ENCODE results near the gene NUDT14.

The NUDT14 gene

DNA sequence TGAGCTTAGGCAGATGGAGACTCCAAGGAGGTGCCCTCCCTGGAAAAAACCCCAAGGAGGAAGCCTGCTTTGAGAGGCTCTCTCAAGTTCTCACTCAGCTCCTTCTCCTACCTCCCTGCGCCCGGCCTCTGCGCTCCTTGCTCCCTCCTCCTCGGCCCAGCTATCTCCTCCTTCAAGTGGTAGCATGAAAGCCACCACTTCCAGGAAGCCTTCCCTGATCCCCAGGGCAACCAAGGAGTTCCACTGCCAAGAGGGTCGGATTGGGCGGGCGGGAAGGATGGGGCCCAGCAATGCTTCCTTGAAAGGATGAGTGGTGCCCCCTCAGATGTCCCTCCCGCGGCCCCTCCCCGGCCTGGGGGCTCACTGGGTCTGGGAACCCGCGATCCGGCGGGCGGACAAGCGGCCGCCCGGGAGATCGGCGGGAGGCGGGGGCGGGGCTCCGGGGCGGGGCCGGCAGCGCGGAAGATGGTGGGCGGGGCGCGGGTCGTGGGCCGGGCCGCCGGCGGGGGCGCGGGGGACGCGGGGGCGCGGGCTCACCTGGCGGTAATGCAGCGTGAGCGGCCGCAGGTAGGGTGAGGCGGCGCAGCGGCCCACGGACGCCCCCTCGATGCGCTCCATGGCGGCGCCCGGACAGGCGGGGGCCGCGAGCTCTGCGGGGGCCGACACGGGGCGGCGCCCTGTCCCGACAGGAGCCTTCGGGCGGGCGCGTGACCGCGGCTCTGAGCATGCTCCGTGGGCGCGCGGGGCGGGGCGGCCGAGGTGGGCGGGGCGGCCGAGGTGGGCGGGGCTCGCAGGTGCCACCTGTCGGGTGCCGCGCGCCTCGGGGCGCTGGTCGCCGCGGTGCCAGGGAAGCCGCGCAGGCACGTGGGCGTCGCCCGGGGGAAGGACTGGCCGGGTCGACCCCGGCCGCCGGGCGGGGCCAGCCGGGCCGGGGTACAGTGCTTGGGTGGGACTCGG is at the start of gene NUDT14:
Gene NUDT14 (minus strand): TSS at position 721 of the 957 bp plus-strand sequence. CDS start 103 bp downstream, at position 618.
- Mint-ChIP-seq H3K4me3 (peak within 1 kb of the TSS; percentile 70), H3K9me3 (no peaks in the 10 kb centered on the region), H3K36me3 (ENCODE audit: low read depth) (no peaks in the 10 kb centered on the region), H3K27ac (peak within 1 kb of the TSS; percentile 55), H3K27me3 (ENCODE audit: low read depth) (peaks cover 4% of the 10 kb centered on the region), H3K4me1 (ENCODE audit: low read depth) (peaks cover 4% of the 10 kb centered on the region)

- Mint-ChIP-seq H3K27me3 (ENCODE audit: low read depth) (no peaks in the 10 kb centered on the region), H3K36me3 (ENCODE audit: low read depth) (peaks cover 2% of the 10 kb centered on the region), H3K9me3 (no peaks in the 10 kb centered on the region), H3K4me3 (no peak overlapping the region), H3K27ac (no peak overlapping the region), H3K4me1 (ENCODE audit: low read depth) (no peaks in the 10 kb centered on the region)
Observed at GRCh38 chr14:105229099-105229655, 48.1 kb upstream of the NUDT14 start.

GRCh38 chr14:105228562-105228961 is 47.5 kb upstream of the NUDT14 start:
- Mint-ChIP-seq H3K36me3 (ENCODE audit: low read depth) (peaks cover 2% of the 10 kb centered on the region), H3K4me3 (no peak overlapping the region), H3K4me1 (ENCODE audit: low read depth) (no peaks in the 10 kb centered on the region), H3K27me3 (ENCODE audit: low read depth) (no peaks in the 10 kb centered on the region), H3K9me3 (no peaks in the 10 kb centered on the region), H3K27ac (no peak overlapping the region)

- Mint-ChIP-seq H3K36me3 (ENCODE audit: low read depth) (peaks cover 8% of the 10 kb centered on the region), H3K4me1 (ENCODE audit: low read depth) (no peaks in the 10 kb centered on the region), H3K9me3 (no peaks in the 10 kb centered on the region), H3K27me3 (ENCODE audit: low read depth) (no peaks in the 10 kb centered on the region), H3K27ac (no peak overlapping the region), H3K4me3 (no peak overlapping the region)
Observed at GRCh38 chr14:105227346-105227745, 46.2 kb upstream of the NUDT14 start.

GRCh38 chr14:105226198-105226597 is 45.1 kb upstream of the NUDT14 start:
- peaks cover 13% of the 10 kb centered on the region for H3K36me3 Mint-ChIP-seq (ENCODE audit: low read depth)

GRCh38 chr14:105224845-105225570 is 43.9 kb upstream of the NUDT14 start:
- Mint-ChIP-seq H3K27me3 (ENCODE audit: low read depth) (no peaks in the 10 kb centered on the region), H3K27ac (no peak overlapping the region), H3K36me3 (ENCODE audit: low read depth) (peaks cover 14% of the 10 kb centered on the region), H3K9me3 (no peaks in the 10 kb centered on the region), H3K4me1 (ENCODE audit: low read depth) (no peaks in the 10 kb centered on the region), H3K4me3 (no peak overlapping the region)

More at GRCh38 chr14:105226198-105226597, 45.1 kb upstream of the NUDT14 start:
- Mint-ChIP-seq H3K27ac (no peak overlapping the region), H3K4me1 (ENCODE audit: low read depth) (no peaks in the 10 kb centered on the region), H3K9me3 (no peaks in the 10 kb centered on the region), H3K4me3 (no peak overlapping the region), H3K27me3 (ENCODE audit: low read depth) (no peaks in the 10 kb centered on the region)

DNA sequence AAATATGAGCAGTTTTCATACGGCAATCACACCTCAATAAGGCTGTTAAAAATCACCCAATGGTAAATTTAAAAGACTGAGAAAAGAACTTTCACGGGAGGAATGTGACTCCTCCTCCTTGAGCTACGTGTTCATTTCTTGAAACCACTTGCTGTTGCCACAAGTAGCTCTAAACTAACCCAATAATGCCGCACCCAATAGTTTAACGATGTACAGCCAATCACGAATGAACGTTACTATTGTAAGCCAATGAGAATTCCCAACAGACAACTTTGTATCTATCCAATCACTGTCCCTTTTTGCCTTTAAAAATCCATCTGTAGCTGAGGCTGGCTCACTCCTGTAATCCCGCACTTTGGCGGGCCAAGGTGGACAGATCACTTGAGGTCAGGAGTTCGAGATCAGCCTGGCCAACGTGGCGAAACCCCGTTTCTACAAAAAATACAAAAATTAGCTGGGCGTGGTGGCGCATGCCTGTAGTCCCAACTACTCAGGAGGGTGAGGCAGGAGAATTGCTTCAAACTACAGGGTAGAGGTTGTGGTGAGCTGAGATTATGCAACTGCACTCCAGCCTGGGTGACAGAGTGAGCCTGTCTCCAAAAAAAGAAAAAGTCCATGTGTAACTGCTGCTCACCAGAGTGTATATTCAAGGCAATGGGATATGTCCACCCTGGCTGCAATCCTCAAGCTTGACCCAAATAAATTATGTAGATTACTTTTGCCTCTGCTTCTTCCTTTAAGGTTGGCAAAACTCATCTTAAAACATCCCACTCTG is 42.8 kb upstream of the NUDT14 start:
- Mint-ChIP-seq H3K27me3 (ENCODE audit: low read depth) (no peaks in the 10 kb centered on the region), H3K4me3 (no peak overlapping the region), H3K4me1 (ENCODE audit: low read depth) (no peaks in the 10 kb centered on the region), H3K9me3 (no peaks in the 10 kb centered on the region), H3K27ac (no peak overlapping the region), H3K36me3 (ENCODE audit: low read depth) (peaks cover 18% of the 10 kb centered on the region)

GRCh38 chr14:105223260-105223659 is 42.1 kb upstream of the NUDT14 start:
- H3K9me3 Mint-ChIP-seq: no peaks in the 10 kb centered on the region
- H3K4me1 Mint-ChIP-seq (ENCODE audit: low read depth): no peaks in the 10 kb centered on the region
- no peaks in the 10 kb centered on the region for H3K27me3 Mint-ChIP-seq (ENCODE audit: low read depth)
- H3K36me3 Mint-ChIP-seq (ENCODE audit: low read depth): peaks cover 19% of the 10 kb centered on the region
- H3K27ac Mint-ChIP-seq: no peak overlapping the region
- no peak overlapping the region for H3K4me3 Mint-ChIP-seq

DNA sequence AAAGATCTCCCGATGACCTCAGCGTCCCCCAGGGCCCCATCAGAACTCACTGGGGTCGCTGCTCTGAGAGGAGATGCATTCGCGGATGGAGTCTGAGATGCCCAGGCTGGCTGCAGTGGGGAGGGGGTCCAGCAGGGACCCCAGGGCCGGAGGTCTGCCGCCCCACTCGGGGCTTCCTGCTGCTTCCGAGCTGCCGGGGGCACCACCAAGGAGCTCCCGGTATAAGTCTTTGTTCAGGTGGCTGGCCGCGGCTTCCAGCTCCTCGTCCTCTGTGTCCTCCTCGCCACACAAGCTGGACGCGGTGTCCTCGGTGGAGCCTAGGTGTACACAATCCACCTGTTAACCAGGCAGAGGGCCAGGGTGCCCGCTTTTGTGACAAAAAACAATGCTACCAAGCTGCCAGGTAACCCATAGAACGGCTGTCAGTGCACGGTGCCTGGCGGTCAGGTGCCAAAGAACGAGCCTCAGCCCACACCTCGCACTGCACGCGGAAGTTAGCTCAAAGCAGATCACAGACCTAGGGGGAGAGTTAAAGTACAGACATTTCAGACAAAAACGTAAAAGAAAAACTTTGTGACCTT is 40.6 kb upstream of the NUDT14 start:
- Mint-ChIP-seq H3K9me3 (no peaks in the 10 kb centered on the region), H3K4me3 (no peak overlapping the region), H3K27ac (no peak overlapping the region), H3K27me3 (ENCODE audit: low read depth) (no peaks in the 10 kb centered on the region), H3K36me3 (ENCODE audit: low read depth) (peaks cover 19% of the 10 kb centered on the region), H3K4me1 (ENCODE audit: low read depth) (no peaks in the 10 kb centered on the region)

- Mint-ChIP-seq H3K4me1 (ENCODE audit: low read depth) (no peaks in the 10 kb centered on the region), H3K9me3 (no peaks in the 10 kb centered on the region), H3K27ac (no peak overlapping the region), H3K4me3 (no peak overlapping the region), H3K36me3 (ENCODE audit: low read depth) (peaks cover 19% of the 10 kb centered on the region), H3K27me3 (ENCODE audit: low read depth) (no peaks in the 10 kb centered on the region)
Observed at GRCh38 chr14:105220699-105221597, 39.8 kb upstream of the NUDT14 start.

DNA sequence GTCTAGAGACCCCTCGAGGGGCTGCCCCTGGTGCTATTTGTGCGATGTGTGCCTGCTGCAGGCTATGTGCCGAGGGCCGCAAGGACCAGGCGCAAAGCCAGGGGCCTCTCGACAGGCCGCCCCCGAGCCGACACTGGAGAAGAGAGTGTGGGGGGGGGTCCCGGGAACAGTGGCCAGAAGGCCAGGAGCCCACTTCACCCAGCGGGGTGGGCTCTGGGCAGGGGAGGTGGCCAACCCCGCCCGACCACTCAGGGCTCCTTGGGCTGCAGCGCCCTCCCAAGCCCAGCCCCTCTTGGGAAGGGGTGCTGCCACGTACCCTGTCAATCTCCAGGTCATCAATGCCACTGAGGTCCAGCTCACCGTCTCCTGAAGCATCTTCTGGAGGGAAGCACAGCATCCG is 38.6 kb upstream of the NUDT14 start:
- no peaks in the 10 kb centered on the region for H3K4me1 Mint-ChIP-seq (ENCODE audit: low read depth)
- peaks cover 22% of the 10 kb centered on the region for H3K36me3 Mint-ChIP-seq (ENCODE audit: low read depth)
- H3K27ac Mint-ChIP-seq: no peak overlapping the region
- no peak overlapping the region for H3K4me3 Mint-ChIP-seq
- H3K9me3 Mint-ChIP-seq: no peaks in the 10 kb centered on the region
- H3K27me3 Mint-ChIP-seq (ENCODE audit: low read depth): no peaks in the 10 kb centered on the region

GRCh38 chr14:105219043-105219612 is 38.0 kb upstream of the NUDT14 start:
- no peaks in the 10 kb centered on the region for H3K4me1 Mint-ChIP-seq (ENCODE audit: low read depth)
- no peaks in the 10 kb centered on the region for H3K9me3 Mint-ChIP-seq
- no peak overlapping the region for H3K4me3 Mint-ChIP-seq
- H3K36me3 Mint-ChIP-seq (ENCODE audit: low read depth): peaks cover 22% of the 10 kb centered on the region
- H3K27ac Mint-ChIP-seq: no peak overlapping the region
- no peaks in the 10 kb centered on the region for H3K27me3 Mint-ChIP-seq (ENCODE audit: low read depth)

DNA sequence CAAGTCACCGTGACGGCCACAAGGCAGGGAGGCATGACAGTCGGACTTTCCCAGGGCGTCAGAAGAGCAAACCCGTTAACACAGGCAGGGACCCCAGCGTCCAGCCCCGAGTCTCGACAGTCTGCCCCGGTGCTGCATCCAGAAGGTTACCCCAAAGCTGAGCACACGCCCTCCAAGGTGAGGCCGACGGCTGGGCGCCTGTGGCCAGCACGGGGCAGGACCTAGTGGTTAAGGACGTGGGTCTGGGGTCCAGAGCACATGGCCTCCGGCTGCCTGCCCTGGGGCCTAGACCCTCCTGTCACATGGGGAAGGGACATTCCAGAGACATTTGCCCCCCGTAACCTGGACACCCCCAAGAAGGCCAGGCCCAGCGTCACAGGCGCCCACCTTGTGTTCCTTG is 37.5 kb upstream of the NUDT14 start:
- H3K36me3 Mint-ChIP-seq (ENCODE audit: low read depth): peaks cover 22% of the 10 kb centered on the region

More for the DNA sequence above, 37.5 kb upstream of the NUDT14 start:
- Mint-ChIP-seq H3K27me3 (ENCODE audit: low read depth) (no peaks in the 10 kb centered on the region), H3K4me3 (no peak overlapping the region), H3K4me1 (ENCODE audit: low read depth) (no peaks in the 10 kb centered on the region), H3K9me3 (no peaks in the 10 kb centered on the region), H3K27ac (no peak overlapping the region)

Data from T-helper 1 cell treated with Interleukin-12 subunit alpha and Interleukin-12 subunit beta and Interleukin-4 antibody, amounts not matched to agents 30 μg/mL and 1 μg/mL, for 36 hours (primary cell).